Endothelial cell of umbilical vein (primary cell): ENCODE data around the gene SETMAR. TPM values are rescaled to one million over a fixed set of nuclear protein-coding genes. Genes with fewer than 3 reads are reported as not detected.

Experiments used
- BruUV-seq: library from RNA; stranded (reverse); fragments of 400-500 nt; replicated peaks from 2 replicates; lab custom pipeline; 2021; lab: Mats Ljungman, UMichigan
- CTCF ChIA-PET: fragments of 300-600, 350-600 bp; sonication (Branson Sonifier 250); formaldehyde crosslinking; loops from one replicate; lab custom pipeline; 2021; ENCODE audit warnings: antibody characterized with exemption, inconsistent platforms; lab: Charles Lee
- POLR2A ChIA-PET: fragments of 300-600, 350-600 bp; sonication (Branson Sonifier 250); formaldehyde crosslinking; loops from one replicate; lab custom pipeline; 2021; ENCODE audit warnings: antibody characterized with exemption, inconsistent platforms; lab: Charles Lee
- DNase-seq: peaks from one replicate; pipeline ENCODE4 v3.0.0-alpha.2; 2011; ENCODE audit warnings: low read depth, low spot score
- FAIRE-seq: peaks from 2 replicates; lab custom pipeline; 2011; peaks lifted over from hg19 to GRCh38; lab: Jason Lieb, UNC
- H2AFZ ChIP-seq: 2 replicates; pipeline ENCODE4 v1.6.0; 2012; ENCODE audit warnings: low read depth, low read length, control low read depth, inconsistent platforms
- H3K27ac ChIP-seq: 2 replicates; pipeline ENCODE4 v1.5.1; 2011; ENCODE audit warnings: low read depth, mild to moderate bottlenecking, control low read depth, low read length, moderate library complexity; ENCODE audit not compliant: insufficient read depth
- H3K27me3 ChIP-seq, 2 experiments: 2 replicates each; pipeline versions ENCODE4 v1.6.0 to v1.6.1; 2011; ENCODE audit warnings: low read length in 2 of 2, mixed read lengths in 1 of 2; ENCODE audit not compliant: control insufficient read depth in 2 of 2, insufficient read depth in 2 of 2
- H3K36me3 ChIP-seq, 2 experiments: 2 replicates in 1 of 2; 3 replicates in 1 of 2; pipeline ENCODE4 v1.5.1; 2011; ENCODE audit warnings: low read length in 2 of 2, mild to moderate bottlenecking in 1 of 2, moderate library complexity in 1 of 2; ENCODE audit not compliant: control insufficient read depth in 2 of 2, insufficient read depth in 2 of 2; ENCODE audit errors: extremely low read depth in 1 of 2
- H3K4me1 ChIP-seq: 3 replicates; pipeline ENCODE4 v1.5.1; 2011; ENCODE audit warnings: mild to moderate bottlenecking, low read length; ENCODE audit not compliant: control insufficient read depth, insufficient read depth; ENCODE audit errors: extremely low read depth
- H3K4me2 ChIP-seq: 2 replicates; pipeline ENCODE4 v1.6.1; 2011; ENCODE audit warnings: low read length, control low read depth, mixed read lengths; ENCODE audit not compliant: insufficient read depth
- H3K4me3 ChIP-seq, 3 experiments: fragments of 200-600 bp in 1 of 3; sonication (generic), shearing (Covaris generic) in 1 of 3; replicated peaks in 1 of 3; 2 replicates each; pipeline ENCODE4 v1.5.1; 2011 to 2016; ENCODE audit warnings: control low read depth in 3 of 3, low read length in 3 of 3, mild to moderate bottlenecking in 2 of 3, inconsistent platforms in 1 of 3, low read depth in 1 of 3, moderate library complexity in 1 of 3; ENCODE audit not compliant: insufficient read depth in 1 of 3
- H3K79me2 ChIP-seq: 2 replicates; pipeline ENCODE4 v1.6.0; 2012; ENCODE audit warnings: low read length, inconsistent platforms; ENCODE audit not compliant: control insufficient read depth, insufficient read depth
- H3K9ac ChIP-seq: replicated peaks from 2 replicates; pipeline ENCODE3; 2011; ENCODE audit warnings: low read length, control low read depth; ENCODE audit not compliant: insufficient read depth; ENCODE audit errors: extremely low read depth
- H3K9me1 ChIP-seq: replicated peaks from 3 replicates; pipeline ENCODE4 v1.6.0; 2011; ENCODE audit warnings: mild to moderate bottlenecking, low read length; ENCODE audit not compliant: control insufficient read depth, insufficient read depth; ENCODE audit errors: extremely low read depth
- H3K9me3 ChIP-seq: replicated peaks from 2 replicates; pipeline ENCODE4 v1.5.1; 2012; ENCODE audit warnings: low read length, inconsistent platforms; ENCODE audit not compliant: control insufficient read depth, insufficient read depth
- H4K20me1 ChIP-seq: replicated peaks from 2 replicates; pipeline ENCODE3; 2011; ENCODE audit warnings: mild to moderate bottlenecking, low read length; ENCODE audit not compliant: control insufficient read depth, insufficient read depth; ENCODE audit errors: extremely low read depth
- EZH2 ChIP-seq: IDR thresholded peaks from 2 replicates; pipeline ENCODE4 v1.6.1; 2012; ENCODE audit warnings: borderline replicate concordance, low read depth, mild to moderate bottlenecking, moderate library complexity, low read length, inconsistent platforms; ENCODE audit not compliant: severe bottlenecking
- FOS ChIP-seq: IDR thresholded peaks from 2 replicates; pipeline ENCODE4 v1.6.1; 2011; ENCODE audit warnings: mild to moderate bottlenecking, low read length, moderate library complexity, borderline replicate concordance; ENCODE audit not compliant: insufficient read depth
- GATA2 ChIP-seq: IDR thresholded peaks from 2 replicates; pipeline ENCODE4 v1.7.0; 2011; ENCODE audit warnings: low read depth, mild to moderate bottlenecking, moderate library complexity, mixed read lengths, low read length; ENCODE audit not compliant: insufficient read length, insufficient read depth
- JUN ChIP-seq: IDR thresholded peaks from 2 replicates; pipeline ENCODE4 v1.6.1; 2011; ENCODE audit warnings: borderline replicate concordance, low read depth; ENCODE audit not compliant: insufficient read length, insufficient read depth
- MYC ChIP-seq: IDR thresholded peaks from one replicate; pipeline ENCODE4 v1.6.1; 2011; ENCODE audit warnings: mild to moderate bottlenecking, low read depth, low read length
- POLR2A ChIP-seq: IDR thresholded peaks from 2 replicates; pipeline ENCODE4 v1.6.1; 2012; ENCODE audit warnings: low read depth, mild to moderate bottlenecking, control low read depth, low read length
- POLR2AphosphoS5 ChIP-seq: IDR thresholded peaks from 2 replicates; pipeline ENCODE4 v1.6.1; 2012; ENCODE audit warnings: low read depth, mild to moderate bottlenecking, control low read depth, low read length, moderate library complexity; ENCODE audit not compliant: insufficient read depth
- dilution Hi-C: fragments of 300-500 bp; cut with MboI; formaldehyde crosslinking; loops from one replicate; pipeline ENCODE4 v1.15.0; 2019; ENCODE audit warnings: low sequenced_read_pairs; ENCODE audit not compliant: extremely low pct_ligation_motif_present
- intact Hi-C: fragments of 100-400 bp; cut with micrococcal nuclease; formaldehyde crosslinking; loops from one replicate; pipeline ENCODE4 v1.10.0; 2022
- polyA plus RNA-seq, 4 experiments: library from polyadenylated mRNA; depleted of rRNA in 3 of 4; stranded (reverse) in 3 of 4; unstranded in 1 of 4; fragments of >200 nt; gene quantifications; 2 replicates each; pipeline versions ENCODE4 v1.2.1 to v1.2.3, GENCODE V29; 2011 to 2012; ENCODE audit warnings: missing spikeins in 1 of 4
- total RNA-seq: library from RNA; stranded (reverse); gene quantifications from 2 replicates; pipeline ENCODE4 v1.2.3, GENCODE V29; 2021
- TF ChIP-seq, protein P1 (sequence below), 2 donors: IDR thresholded peaks; 1 replicate in 1 of 2; 2 replicates in 1 of 2; pipeline ENCODE4 v1.5.1; 2011; ENCODE audit warnings: low read length in 2 of 2, mild to moderate bottlenecking in 2 of 2, moderate library complexity in 2 of 2, control low read depth in 1 of 2, inconsistent platforms in 1 of 2, low read depth in 1 of 2; ENCODE audit not compliant: insufficient read depth in 1 of 2; ENCODE audit errors: extremely low read depth in 1 of 2
- TF ChIP-seq, protein P2 (sequence below): IDR thresholded peaks from 2 replicates; pipeline ENCODE4 v1.6.1; 2011; ENCODE audit not compliant: insufficient read depth, insufficient read length

Gene SETMAR
- total and polyA plus RNA-seq, 2 donors (not counting 3 experiments of a cell fraction or from before 2014, with no cell fraction given), result 9.6 to 15.4 TPM

DNA sequence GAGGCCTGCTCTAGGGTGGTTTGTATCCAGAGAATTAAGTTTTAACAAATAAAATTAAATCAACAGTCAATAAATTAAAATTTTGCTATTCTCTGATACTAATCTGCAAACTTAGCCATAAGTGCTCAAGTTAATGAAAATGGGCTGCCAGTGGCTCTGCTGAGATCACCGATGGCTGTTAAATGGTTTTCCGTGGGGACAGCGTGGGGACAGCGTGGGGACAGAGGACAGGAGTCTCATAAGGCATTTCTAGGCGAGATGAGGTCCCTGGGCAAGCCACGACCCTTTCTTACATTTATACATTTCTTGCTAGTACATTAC is 53.0 kb downstream of the SETMAR start:
- CTCF ChIA-PET, result interaction anchor here (0.8 to 8.1 kb wide), 2 partner anchors 113 to 276 kb away, joined by 3 to 348 read pairs; no protein-coding TSS in a partner anchor
- Histone ChIP-seq H3K27ac (no peak overlapping the region), H3K4me2 (no peak overlapping the region), H2AFZ (no peak overlapping the region), H3K9me1 (no peaks in the 10 kb centered on the region), H3K9ac (no peak overlapping the region), H3K79me2 (no peaks in the 10 kb centered on the region), H4K20me1 (no peaks in the 10 kb centered on the region), H3K4me3 (no peak overlapping the region), H3K36me3 (no peaks in the 10 kb centered on the region), H3K4me1 (peaks cover 17% of the 10 kb centered on the region), H3K9me3 (no peaks in the 10 kb centered on the region), H3K27me3 (no peaks in the 10 kb centered on the region)
- no TSS peak for BruUV-seq
- DNase-seq (no peak), FAIRE-seq (no peak)
- intact Hi-C loops, result no loop called here
- TF ChIP-seq JUN (no peak), GATA2 (no peak), POLR2AphosphoS5 (no peak), MYC (no peak), FOS (no peak), POLR2A (no peak), EZH2 (no peak)
- TF ChIP-seq, protein P1, sequence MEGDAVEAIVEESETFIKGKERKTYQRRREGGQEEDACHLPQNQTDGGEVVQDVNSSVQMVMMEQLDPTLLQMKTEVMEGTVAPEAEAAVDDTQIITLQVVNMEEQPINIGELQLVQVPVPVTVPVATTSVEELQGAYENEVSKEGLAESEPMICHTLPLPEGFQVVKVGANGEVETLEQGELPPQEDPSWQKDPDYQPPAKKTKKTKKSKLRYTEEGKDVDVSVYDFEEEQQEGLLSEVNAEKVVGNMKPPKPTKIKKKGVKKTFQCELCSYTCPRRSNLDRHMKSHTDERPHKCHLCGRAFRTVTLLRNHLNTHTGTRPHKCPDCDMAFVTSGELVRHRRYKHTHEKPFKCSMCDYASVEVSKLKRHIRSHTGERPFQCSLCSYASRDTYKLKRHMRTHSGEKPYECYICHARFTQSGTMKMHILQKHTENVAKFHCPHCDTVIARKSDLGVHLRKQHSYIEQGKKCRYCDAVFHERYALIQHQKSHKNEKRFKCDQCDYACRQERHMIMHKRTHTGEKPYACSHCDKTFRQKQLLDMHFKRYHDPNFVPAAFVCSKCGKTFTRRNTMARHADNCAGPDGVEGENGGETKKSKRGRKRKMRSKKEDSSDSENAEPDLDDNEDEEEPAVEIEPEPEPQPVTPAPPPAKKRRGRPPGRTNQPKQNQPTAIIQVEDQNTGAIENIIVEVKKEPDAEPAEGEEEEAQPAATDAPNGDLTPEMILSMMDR (IDR thresholded peaks at IDR 0.05; ENCODE audit: extremely low read depth in 1 of 2, insufficient read depth in 1 of 2, low read depth in 1 of 2, low read length in 2 of 2), result no peak
- TF ChIP-seq, protein P2, sequence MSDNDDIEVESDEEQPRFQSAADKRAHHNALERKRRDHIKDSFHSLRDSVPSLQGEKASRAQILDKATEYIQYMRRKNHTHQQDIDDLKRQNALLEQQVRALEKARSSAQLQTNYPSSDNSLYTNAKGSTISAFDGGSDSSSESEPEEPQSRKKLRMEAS, result no peak
- dilution Hi-C loops, result no loop called here
- POLR2A ChIA-PET, result no interaction called here
